DOHH2 (cell line): ENCODE measurements around the gene KRT76.

Experiments used
- EZH2phosphoT487 ChIP-seq: fragments of 200-600 bp; sonication (generic); IDR thresholded peaks from 2 replicates; pipeline ENCODE4 v1.6.1; 2017; ENCODE audit warnings: borderline replicate concordance, mild to moderate bottlenecking, antibody characterized with exemption, low read length, moderate library complexity, mixed read lengths
- TF ChIP-seq, protein P1 (sequence below): fragments of 200-600 bp; sonication (generic); IDR thresholded peaks from one replicate; pipeline ENCODE4 v1.5.1; 2014; ENCODE audit warnings: antibody characterized with exemption, mild to moderate bottlenecking, low read depth, low read length; ENCODE audit not compliant: poor library complexity, severe bottlenecking

DNA sequence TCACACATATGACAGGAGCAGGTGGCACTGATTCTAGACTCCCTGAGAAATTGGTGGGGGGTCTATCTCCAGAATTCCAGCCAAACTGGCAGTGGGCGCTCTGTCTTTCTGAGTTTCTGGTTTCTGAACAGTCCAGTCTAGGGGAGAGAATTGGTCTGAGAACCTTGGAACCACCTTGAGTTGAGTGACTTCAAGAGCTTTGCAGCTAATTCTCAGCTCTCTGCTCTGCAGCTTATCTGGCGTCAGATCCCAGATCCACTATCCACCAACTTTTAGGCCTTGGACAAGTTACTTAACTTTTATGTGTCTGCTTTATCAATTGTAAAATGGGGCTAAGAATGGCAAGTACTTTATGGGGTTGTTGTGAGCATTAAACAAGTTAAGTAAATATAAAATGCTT is 1.7 kb upstream of the KRT76 start:
- TF ChIP-seq, protein P1, sequence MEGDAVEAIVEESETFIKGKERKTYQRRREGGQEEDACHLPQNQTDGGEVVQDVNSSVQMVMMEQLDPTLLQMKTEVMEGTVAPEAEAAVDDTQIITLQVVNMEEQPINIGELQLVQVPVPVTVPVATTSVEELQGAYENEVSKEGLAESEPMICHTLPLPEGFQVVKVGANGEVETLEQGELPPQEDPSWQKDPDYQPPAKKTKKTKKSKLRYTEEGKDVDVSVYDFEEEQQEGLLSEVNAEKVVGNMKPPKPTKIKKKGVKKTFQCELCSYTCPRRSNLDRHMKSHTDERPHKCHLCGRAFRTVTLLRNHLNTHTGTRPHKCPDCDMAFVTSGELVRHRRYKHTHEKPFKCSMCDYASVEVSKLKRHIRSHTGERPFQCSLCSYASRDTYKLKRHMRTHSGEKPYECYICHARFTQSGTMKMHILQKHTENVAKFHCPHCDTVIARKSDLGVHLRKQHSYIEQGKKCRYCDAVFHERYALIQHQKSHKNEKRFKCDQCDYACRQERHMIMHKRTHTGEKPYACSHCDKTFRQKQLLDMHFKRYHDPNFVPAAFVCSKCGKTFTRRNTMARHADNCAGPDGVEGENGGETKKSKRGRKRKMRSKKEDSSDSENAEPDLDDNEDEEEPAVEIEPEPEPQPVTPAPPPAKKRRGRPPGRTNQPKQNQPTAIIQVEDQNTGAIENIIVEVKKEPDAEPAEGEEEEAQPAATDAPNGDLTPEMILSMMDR: no peak
- no peak for TF ChIP-seq EZH2phosphoT487
